OCI-LY7 (cell line): ENCODE results near the gene APRT.

Source experiments
- EZH2phosphoT487 ChIP-seq: fragments of 200-600 bp; sonication (generic); IDR thresholded peaks from 2 replicates; pipeline ENCODE4 v1.6.1; 2018; ENCODE audit warnings: low read depth, borderline replicate concordance, mild to moderate bottlenecking, mixed run types, antibody characterized with exemption, low read length, moderate library complexity, mixed read lengths
- TF ChIP-seq, protein P1 (sequence below): fragments of 200-600 bp; sonication (generic); conservative IDR thresholded peaks from 2 replicates; pipeline ENCODE4 v1.5.1; 2014; ENCODE audit warnings: mild to moderate bottlenecking, antibody characterized with exemption, low read length, moderate library complexity, mixed read lengths

DNA sequence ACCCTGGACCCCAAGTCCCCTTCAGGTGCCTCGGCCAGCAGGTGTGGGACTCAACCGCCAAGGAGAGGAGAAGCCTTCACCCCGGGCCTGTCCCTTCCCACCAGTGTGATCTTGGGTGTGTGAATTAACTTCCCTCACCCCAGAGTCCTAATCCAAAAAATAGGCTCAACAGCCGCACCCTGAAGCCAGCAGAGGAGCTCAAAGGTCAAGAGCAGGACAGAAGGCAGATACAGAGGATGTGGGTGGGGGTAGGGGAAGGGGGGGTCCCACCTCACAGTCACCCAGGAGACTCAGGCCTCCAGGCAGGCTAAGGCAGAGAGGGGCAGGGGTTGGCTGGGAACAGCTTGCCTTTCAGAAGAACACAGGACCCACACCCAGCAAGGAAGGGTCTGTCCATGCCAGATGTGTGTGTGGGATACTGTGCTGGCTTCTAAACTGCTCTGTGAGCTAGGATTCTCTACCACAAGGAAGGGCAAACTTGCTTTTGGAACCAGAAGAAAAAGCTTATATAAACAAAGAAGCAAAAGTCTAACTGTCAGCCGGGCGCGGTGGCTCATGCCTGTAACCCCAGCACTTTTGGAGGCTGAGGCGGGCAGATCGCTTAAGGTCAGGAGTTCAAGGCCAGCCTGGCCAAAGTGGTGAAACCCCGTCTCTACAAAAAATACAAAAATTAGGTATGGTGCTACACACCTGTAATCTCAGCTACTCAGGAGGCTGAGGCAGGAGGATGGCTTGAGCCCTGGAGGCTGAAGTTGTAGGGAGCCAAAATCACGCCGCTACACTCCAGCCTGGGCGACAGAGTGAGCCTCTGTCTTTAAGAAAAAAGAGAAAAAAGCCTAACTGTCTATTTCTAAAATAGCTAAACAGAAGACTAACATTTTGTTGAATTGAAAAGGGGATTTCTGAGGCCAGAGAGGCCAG lies 31.3 kb downstream of the APRT start:
- TF ChIP-seq, protein P1, sequence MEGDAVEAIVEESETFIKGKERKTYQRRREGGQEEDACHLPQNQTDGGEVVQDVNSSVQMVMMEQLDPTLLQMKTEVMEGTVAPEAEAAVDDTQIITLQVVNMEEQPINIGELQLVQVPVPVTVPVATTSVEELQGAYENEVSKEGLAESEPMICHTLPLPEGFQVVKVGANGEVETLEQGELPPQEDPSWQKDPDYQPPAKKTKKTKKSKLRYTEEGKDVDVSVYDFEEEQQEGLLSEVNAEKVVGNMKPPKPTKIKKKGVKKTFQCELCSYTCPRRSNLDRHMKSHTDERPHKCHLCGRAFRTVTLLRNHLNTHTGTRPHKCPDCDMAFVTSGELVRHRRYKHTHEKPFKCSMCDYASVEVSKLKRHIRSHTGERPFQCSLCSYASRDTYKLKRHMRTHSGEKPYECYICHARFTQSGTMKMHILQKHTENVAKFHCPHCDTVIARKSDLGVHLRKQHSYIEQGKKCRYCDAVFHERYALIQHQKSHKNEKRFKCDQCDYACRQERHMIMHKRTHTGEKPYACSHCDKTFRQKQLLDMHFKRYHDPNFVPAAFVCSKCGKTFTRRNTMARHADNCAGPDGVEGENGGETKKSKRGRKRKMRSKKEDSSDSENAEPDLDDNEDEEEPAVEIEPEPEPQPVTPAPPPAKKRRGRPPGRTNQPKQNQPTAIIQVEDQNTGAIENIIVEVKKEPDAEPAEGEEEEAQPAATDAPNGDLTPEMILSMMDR, result no peak
- TF ChIP-seq EZH2phosphoT487, result no peak
